ENCODE results near the gene AOPEP. TPM values are rescaled to one million over a fixed set of nuclear protein-coding genes. Genes with fewer than 3 reads are reported as not detected.

AOPEP gene
- total RNA-seq, 4 donors from 2014 or later, result 126 to 216 (median 136) TPM

- WGBS, 2 donors, result 87 to 95% methylated on average over 3 of the region's 3 CpGs
- H3K27me3 ChIP-seq, result no peaks in the 10 kb centered on the region
- H3K4me1 ChIP-seq, result peaks cover 8 to 38% of the 10 kb centered on the region in 2 donors
- TF ChIP-seq, protein P1, sequence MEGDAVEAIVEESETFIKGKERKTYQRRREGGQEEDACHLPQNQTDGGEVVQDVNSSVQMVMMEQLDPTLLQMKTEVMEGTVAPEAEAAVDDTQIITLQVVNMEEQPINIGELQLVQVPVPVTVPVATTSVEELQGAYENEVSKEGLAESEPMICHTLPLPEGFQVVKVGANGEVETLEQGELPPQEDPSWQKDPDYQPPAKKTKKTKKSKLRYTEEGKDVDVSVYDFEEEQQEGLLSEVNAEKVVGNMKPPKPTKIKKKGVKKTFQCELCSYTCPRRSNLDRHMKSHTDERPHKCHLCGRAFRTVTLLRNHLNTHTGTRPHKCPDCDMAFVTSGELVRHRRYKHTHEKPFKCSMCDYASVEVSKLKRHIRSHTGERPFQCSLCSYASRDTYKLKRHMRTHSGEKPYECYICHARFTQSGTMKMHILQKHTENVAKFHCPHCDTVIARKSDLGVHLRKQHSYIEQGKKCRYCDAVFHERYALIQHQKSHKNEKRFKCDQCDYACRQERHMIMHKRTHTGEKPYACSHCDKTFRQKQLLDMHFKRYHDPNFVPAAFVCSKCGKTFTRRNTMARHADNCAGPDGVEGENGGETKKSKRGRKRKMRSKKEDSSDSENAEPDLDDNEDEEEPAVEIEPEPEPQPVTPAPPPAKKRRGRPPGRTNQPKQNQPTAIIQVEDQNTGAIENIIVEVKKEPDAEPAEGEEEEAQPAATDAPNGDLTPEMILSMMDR (IDR thresholded peaks at IDR 0.05), result no peak
- TF ChIP-seq POLR2A (IDR thresholded peaks at IDR 0.05), result no peak
- no peaks in the 10 kb centered on the region for H3K9me3 ChIP-seq
- H3K27ac ChIP-seq, result no peak overlapping the region
- DNase-seq, result no peak
- H3K4me3 ChIP-seq (replicated peaks in 1 of 3), result no peak overlapping the region
- H3K36me3 ChIP-seq, result peaks cover 2 to 4% of the 10 kb centered on the region in 2 donors
- intact Hi-C loops (cut with DNase I), result no loop called here
These were observed 286.4 kb downstream of the AOPEP start for GRCh38 chr9:95012902-95013301.

- no peaks in the 10 kb centered on the region for H3K9me3 ChIP-seq
- WGBS, 2 donors, result 69 to 70% methylated on average over 2 of the region's 2 CpGs
- peak overlapping the region in 1 of 3 donors; percentile 14 for H3K27ac ChIP-seq
- peaks cover 11 to 39% of the 10 kb centered on the region in 2 donors for H3K4me1 ChIP-seq
- no peaks in the 10 kb centered on the region for H3K27me3 ChIP-seq
- no peak overlapping the region for H3K4me3 ChIP-seq (replicated peaks in 1 of 3)
- H3K36me3 ChIP-seq, result peaks cover 2 to 4% of the 10 kb centered on the region in 2 donors
- DNase-seq, result no peak
- intact Hi-C loops (cut with DNase I), result no loop called here
- no peak for TF ChIP-seq POLR2A (IDR thresholded peaks at IDR 0.05)
- TF ChIP-seq, protein P1 (IDR thresholded peaks at IDR 0.05), result no peak
These were observed 288.4 kb downstream of the AOPEP start for GRCh38 chr9:95014917-95015316.

- H3K27me3 ChIP-seq, result no peaks in the 10 kb centered on the region
- TF ChIP-seq, protein P1 (IDR thresholded peaks at IDR 0.05), result no peak
- no peak for TF ChIP-seq POLR2A (IDR thresholded peaks at IDR 0.05)
- H3K4me3 ChIP-seq (replicated peaks in 1 of 3), result no peak overlapping the region
- intact Hi-C loops (cut with DNase I), result no loop called here
- peaks cover 6 to 8% of the 10 kb centered on the region in 2 donors for H3K36me3 ChIP-seq
- peaks cover 7 to 46% of the 10 kb centered on the region in 2 donors for H3K4me1 ChIP-seq
- DNase-seq, result no peak
- H3K27ac ChIP-seq, result no peak overlapping the region
- no peaks in the 10 kb centered on the region for H3K9me3 ChIP-seq
- WGBS, 2 donors, result 96 to 97% methylated on average over 4 of the region's 4 CpGs
These were observed 289.1 kb downstream of the AOPEP start for GRCh38 chr9:95015569-95015968.

GRCh38 chr9:95017062-95017461, 290.6 kb downstream of the AOPEP start:
- no peaks in the 10 kb centered on the region for H3K9me3 ChIP-seq
- 95% methylated on average over 1 of the region's 1 CpG for WGBS, 2 donors
- no peaks in the 10 kb centered on the region for H3K27me3 ChIP-seq
- H3K27ac ChIP-seq, result peak overlapping the region in 1 of 3 donors; percentile 18
- intact Hi-C loops (cut with DNase I), result no loop called here
- H3K4me1 ChIP-seq, result peaks cover 7 to 52% of the 10 kb centered on the region in 2 donors
- no peak for TF ChIP-seq POLR2A (IDR thresholded peaks at IDR 0.05)
- TF ChIP-seq, protein P1 (IDR thresholded peaks at IDR 0.05), result no peak
- DNase-seq, result no peak
- H3K36me3 ChIP-seq, result peaks cover 6 to 8% of the 10 kb centered on the region in 2 donors
- H3K4me3 ChIP-seq (replicated peaks in 1 of 3), result no peak overlapping the region

DNA sequence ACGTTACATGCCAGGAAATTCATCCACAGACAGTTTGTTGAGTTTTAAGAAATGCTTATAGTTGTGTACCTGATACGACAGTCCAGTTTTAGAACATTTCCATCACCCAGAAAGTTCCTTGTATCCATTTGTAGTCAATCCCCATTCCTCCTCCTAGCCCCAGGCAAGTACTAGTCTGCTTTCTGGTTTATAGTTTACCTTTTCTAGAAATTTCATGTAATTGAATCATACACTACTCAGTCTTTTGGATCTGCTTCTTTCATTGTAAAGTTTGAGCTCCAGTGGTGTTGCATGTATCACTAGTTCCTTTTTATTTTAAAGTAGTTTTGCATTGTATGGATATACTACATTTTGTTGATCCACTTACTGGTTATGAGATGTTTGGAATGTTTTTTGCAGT, 291.2 kb downstream of the AOPEP start:
- Histone ChIP-seq H3K27ac (peak overlapping the region; percentile 10 to 50 (median 46)), H3K36me3 (peaks cover 6 to 8% of the 10 kb centered on the region in 2 donors), H3K4me3 (replicated peaks in 1 of 3) (no peak overlapping the region), H3K27me3 (no peaks in the 10 kb centered on the region), H3K4me1 (peaks cover 7 to 50% of the 10 kb centered on the region in 2 donors), H3K9me3 (no peaks in the 10 kb centered on the region)
- no peak for DNase-seq
- WGBS, 2 donors, result 93 to 96% methylated on average over 2 of the region's 2 CpGs
- intact Hi-C loops (cut with DNase I), result no loop called here
- TF ChIP-seq, protein P1 (IDR thresholded peaks at IDR 0.05), result no peak
- no peak for TF ChIP-seq POLR2A (IDR thresholded peaks at IDR 0.05)

Data from thyroid gland (tissue), 4 donors.